IMR-90 (cell line): ENCODE data around the gene ST7. TPM values are rescaled to one million over a fixed set of nuclear protein-coding genes. Genes with fewer than 3 reads are reported as not detected.

ENCODE experiments used
- ATAC-seq: fragments of 200-7000 bp; cut with Tn5 transposase; 2 replicates; pipeline ENCODE4 v1.9.1; 2020; ENCODE audit warnings: low read depth, mild to moderate bottlenecking, moderate library complexity
- BruUV-seq: library from RNA; stranded (reverse); fragments of 400-500 nt; replicated peaks from 2 replicates; lab custom pipeline; 2021; lab: Mats Ljungman, UMichigan
- CTCF ChIA-PET: fragments of 300-600 bp; formaldehyde crosslinking; extraction: SDS; loops from one replicate; lab custom pipeline; 2021; ENCODE audit warnings: antibody characterized with exemption; lab: Yijun Ruan, JAX
- POLR2A ChIA-PET: fragments of 300-600 bp; sonication (Branson Sonifier 250); formaldehyde crosslinking; loops from one replicate; lab custom pipeline; 2022; ENCODE audit warnings: antibody characterized with exemption; ENCODE audit not compliant: unreplicated experiment; lab: Charles Lee
- DNase-seq: peaks from one replicate; pipeline ENCODE4 v3.0.0; 2013
- H2AFZ ChIP-seq: replicated peaks from 2 replicates; pipeline ENCODE3; 2013; ENCODE audit warnings: low read length, mild to moderate bottlenecking; ENCODE audit not compliant: poor library complexity
- H2AK5ac ChIP-seq: 2 replicates; pipeline ENCODE4 v1.6.1; 2013; ENCODE audit warnings: low read depth, low read length, inconsistent platforms
- H2AK9ac ChIP-seq: replicated peaks from 2 replicates; pipeline ENCODE3; 2013; ENCODE audit warnings: mild to moderate bottlenecking, low read depth, low read length, moderate library complexity; ENCODE audit not compliant: poor library complexity
- H2BK120ac ChIP-seq: 2 replicates; pipeline ENCODE4 v1.6.1; 2013; ENCODE audit warnings: low read depth, low read length, inconsistent platforms
- H2BK15ac ChIP-seq: 3 replicates; pipeline ENCODE4 v1.6.1; 2013; ENCODE audit warnings: low read depth, low read length, inconsistent platforms
- H2BK20ac ChIP-seq: 2 replicates; pipeline ENCODE4 v1.6.1; 2013; ENCODE audit warnings: low read depth, mild to moderate bottlenecking, inconsistent platforms, low read length, moderate library complexity
- H2BK5ac ChIP-seq: 2 replicates; pipeline ENCODE4 v1.6.1; 2013; ENCODE audit warnings: mild to moderate bottlenecking, low read depth, low read length, inconsistent platforms; ENCODE audit not compliant: poor library complexity, severe bottlenecking
- H3K14ac ChIP-seq: replicated peaks from 2 replicates; pipeline ENCODE4 v1.6.1; 2013; ENCODE audit warnings: low read depth, low read length, inconsistent platforms
- H3K18ac ChIP-seq: 2 replicates; pipeline ENCODE4 v1.6.1; 2013; ENCODE audit warnings: low read depth, low read length, control low read depth
- H3K23ac ChIP-seq: 2 replicates; pipeline ENCODE4 v1.6.1; 2013; ENCODE audit warnings: low read depth, low read length, inconsistent platforms
- H3K27ac ChIP-seq: 2 replicates; pipeline ENCODE4 v1.5.1; 2013; ENCODE audit warnings: mild to moderate bottlenecking, control low read depth, low read length; ENCODE audit not compliant: insufficient read depth
- H3K27me3 ChIP-seq: 2 replicates; pipeline ENCODE4 v1.6.1; 2013; ENCODE audit warnings: low read length; ENCODE audit not compliant: control insufficient read depth, insufficient read depth
- H3K36me3 ChIP-seq: 2 replicates; pipeline ENCODE4 v1.6.1; 2013; ENCODE audit warnings: low read length, mixed read lengths; ENCODE audit not compliant: control insufficient read depth, insufficient read depth
- H3K4ac ChIP-seq: 2 replicates; pipeline ENCODE4 v1.6.1; 2013; ENCODE audit warnings: low read depth, low read length, inconsistent platforms
- H3K4me1 ChIP-seq: 2 replicates; pipeline ENCODE4 v1.6.1; 2013; ENCODE audit warnings: low read length, mixed read lengths; ENCODE audit not compliant: control insufficient read depth, insufficient read depth
- H3K4me2 ChIP-seq: 2 replicates; pipeline ENCODE4 v1.6.1; 2013; ENCODE audit warnings: low read depth, mild to moderate bottlenecking, control low read depth, low read length, moderate library complexity
- H3K4me3 ChIP-seq: 2 replicates; pipeline ENCODE4 v1.5.1; 2013; ENCODE audit warnings: low read depth, mild to moderate bottlenecking, control low read depth, low read length, moderate library complexity; ENCODE audit not compliant: insufficient read depth
- H3K56ac ChIP-seq: 2 replicates; pipeline ENCODE4 v1.6.1; 2013; ENCODE audit warnings: low read length, inconsistent platforms; ENCODE audit not compliant: insufficient read depth; ENCODE audit errors: extremely low read depth
- H3K79me1 ChIP-seq, 2 experiments: 2 replicates each; pipeline ENCODE4 v1.6.1; 2013; ENCODE audit warnings: low read length in 2 of 2, inconsistent platforms in 1 of 2, low read depth in 1 of 2
- H3K9ac ChIP-seq: 2 replicates; pipeline ENCODE4 v1.6.1; 2013; ENCODE audit warnings: low read depth, low read length, control low read depth
- H3K9me1 ChIP-seq: 2 replicates; pipeline ENCODE4 v1.6.1; 2013; ENCODE audit warnings: low read length, inconsistent platforms; ENCODE audit not compliant: insufficient read depth
- H3K9me3 ChIP-seq: 2 replicates; pipeline ENCODE4 v1.6.1; 2013; ENCODE audit warnings: low read length; ENCODE audit not compliant: control insufficient read depth, insufficient read depth
- H4K20me1 ChIP-seq: 2 replicates; pipeline ENCODE4 v1.6.1; 2013; ENCODE audit warnings: low read length, inconsistent platforms; ENCODE audit not compliant: insufficient read depth
- H4K5ac ChIP-seq: 2 replicates; pipeline ENCODE4 v1.6.1; 2013; ENCODE audit warnings: mild to moderate bottlenecking, low read depth, low read length, control low read depth
- H4K8ac ChIP-seq, 2 experiments: 2 replicates each; pipeline ENCODE4 v1.6.1; 2013; ENCODE audit warnings: low read depth in 2 of 2, low read length in 2 of 2, control low read depth in 1 of 2, inconsistent platforms in 1 of 2
- H4K91ac ChIP-seq: 2 replicates; pipeline ENCODE4 v1.6.1; 2013; ENCODE audit warnings: low read depth, low read length, inconsistent platforms; ENCODE audit not compliant: insufficient read depth
- BHLHE40 ChIP-seq: fragments of 150-350 bp; IDR thresholded peaks from 2 replicates; pipeline ENCODE4 v1.6.1; 2016; ENCODE audit warnings: mild to moderate bottlenecking, low read depth, low read length
- CEBPB ChIP-seq: IDR thresholded peaks from 2 replicates; pipeline ENCODE4 v1.6.1; 2012; ENCODE audit warnings: low read depth, low read length, improper control_type of control experiment
- FOS ChIP-seq: fragments of 150-350 bp; IDR thresholded peaks from 2 replicates; pipeline ENCODE4 v1.6.1; 2016; ENCODE audit warnings: low read depth, low read length
- MAFK ChIP-seq: IDR thresholded peaks from 2 replicates; pipeline ENCODE4 v1.6.1; 2012; ENCODE audit warnings: low read depth, low read length, improper control_type of control experiment
- MAZ ChIP-seq: IDR thresholded peaks from 2 replicates; pipeline ENCODE4 v1.6.1; 2012; ENCODE audit warnings: low read depth, mild to moderate bottlenecking, low read length, improper control_type of control experiment, moderate library complexity, borderline replicate concordance
- POLR2A ChIP-seq: IDR thresholded peaks from 2 replicates; pipeline ENCODE4 v1.6.1; 2012; ENCODE audit warnings: mild to moderate bottlenecking, low read depth, low read length
- RCOR1 ChIP-seq: IDR thresholded peaks from 2 replicates; pipeline ENCODE4 v1.6.1; 2012; ENCODE audit warnings: mild to moderate bottlenecking, low read length, improper control_type of control experiment; ENCODE audit not compliant: insufficient replicate concordance
- RFX5 ChIP-seq: IDR thresholded peaks from 2 replicates; pipeline ENCODE4 v1.8.0; 2012; ENCODE audit warnings: low read depth, mild to moderate bottlenecking, low read length, moderate library complexity
- SMC3 ChIP-seq: fragments of 150-350 bp; IDR thresholded peaks from 2 replicates; pipeline ENCODE4 v1.6.1; 2016; ENCODE audit warnings: low read depth, mild to moderate bottlenecking, antibody characterized with exemption, low read length, moderate library complexity
- WGBS, 2 experiments: methylation state at CpG; one replicate each; pipeline versions ENCODE4 v1.1.5 to v1.1.7; 2013; ENCODE audit warnings: missing lambda C conversion rate in 2 of 2; ENCODE audit not compliant: insufficient read length in 1 of 2; ENCODE audit errors: extremely low coverage in 2 of 2; 5-methylcytosine and 5-hydroxymethylcytosine counted together
- dilution Hi-C: fragments of 300-500 bp; cut with HindIII; formaldehyde crosslinking; loops from one replicate; pipeline ENCODE4 v1.14.3; 2018; ENCODE audit warnings: low sequenced_read_pairs; ENCODE audit not compliant: unreplicated experiment
- in situ Hi-C: fragments of 300-500 bp; cut with MboI; formaldehyde crosslinking; loops from 3 replicates; pipeline ENCODE4 v1.14.3; 2019; ENCODE audit warnings: low sequenced_read_pairs, inconsistent platforms, mixed read lengths
- intact Hi-C: fragments of 100-400 bp; cut with micrococcal nuclease; formaldehyde crosslinking; loops from 2 replicates; pipeline ENCODE4 v1.10.0; 2022
- polyA plus RNA-seq, 3 experiments: library from polyadenylated mRNA; depleted of rRNA; stranded (reverse); fragments of >200 nt; gene quantifications; 2 replicates each; pipeline ENCODE4 v1.2.3, GENCODE V29; 2012; ENCODE audit warnings: low replicate concordance in 1 of 3
- total RNA-seq: library from RNA; depleted of rRNA; stranded (reverse); fragments of >200 nt; gene quantifications from 2 replicates; pipeline ENCODE4 v1.2.3, GENCODE V29; 2012
- TF ChIP-seq, protein P1 (sequence below): fragments of 150-350 bp; IDR thresholded peaks from 2 replicates; pipeline ENCODE4 v1.6.1; 2016; ENCODE audit warnings: low read depth, mild to moderate bottlenecking, low read length, moderate library complexity, borderline replicate concordance
- TF ChIP-seq, protein P2 (sequence below): fragments of 150-350 bp; IDR thresholded peaks from 2 replicates; pipeline ENCODE4 v1.6.1; 2017; ENCODE audit warnings: mild to moderate bottlenecking, antibody characterized with exemption, low read length, low read depth

Gene ST7
- total and polyA plus RNA-seq, 2 of the 4 experiments (the other 2 are of a cell fraction): 18.6 to 26.0 TPM

- no peak overlapping the region for H3K27ac ChIP-seq
- no peak overlapping the region for H3K14ac ChIP-seq
- no peak overlapping the region for H2AK5ac ChIP-seq
- H3K27me3 ChIP-seq: no peaks in the 10 kb centered on the region
- no peak overlapping the region for H2AK9ac ChIP-seq
- in situ Hi-C loops: no loop called here
- TF ChIP-seq SMC3 (no peak), BHLHE40 (no peak), CEBPB (no peak), POLR2A (no peak), RFX5 (no peak), MAZ (no peak), FOS (no peak), MAFK (no peak), RCOR1 (no peak)
- TF ChIP-seq, protein P1, sequence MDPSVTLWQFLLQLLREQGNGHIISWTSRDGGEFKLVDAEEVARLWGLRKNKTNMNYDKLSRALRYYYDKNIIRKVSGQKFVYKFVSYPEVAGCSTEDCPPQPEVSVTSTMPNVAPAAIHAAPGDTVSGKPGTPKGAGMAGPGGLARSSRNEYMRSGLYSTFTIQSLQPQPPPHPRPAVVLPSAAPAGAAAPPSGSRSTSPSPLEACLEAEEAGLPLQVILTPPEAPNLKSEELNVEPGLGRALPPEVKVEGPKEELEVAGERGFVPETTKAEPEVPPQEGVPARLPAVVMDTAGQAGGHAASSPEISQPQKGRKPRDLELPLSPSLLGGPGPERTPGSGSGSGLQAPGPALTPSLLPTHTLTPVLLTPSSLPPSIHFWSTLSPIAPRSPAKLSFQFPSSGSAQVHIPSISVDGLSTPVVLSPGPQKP: no peak
- TF ChIP-seq, protein P2, sequence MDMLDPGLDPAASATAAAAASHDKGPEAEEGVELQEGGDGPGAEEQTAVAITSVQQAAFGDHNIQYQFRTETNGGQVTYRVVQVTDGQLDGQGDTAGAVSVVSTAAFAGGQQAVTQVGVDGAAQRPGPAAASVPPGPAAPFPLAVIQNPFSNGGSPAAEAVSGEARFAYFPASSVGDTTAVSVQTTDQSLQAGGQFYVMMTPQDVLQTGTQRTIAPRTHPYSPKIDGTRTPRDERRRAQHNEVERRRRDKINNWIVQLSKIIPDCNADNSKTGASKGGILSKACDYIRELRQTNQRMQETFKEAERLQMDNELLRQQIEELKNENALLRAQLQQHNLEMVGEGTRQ: no peak
- H3K9ac ChIP-seq: no peak overlapping the region
- no TSS peak for BruUV-seq
- no peak overlapping the region for H3K4me2 ChIP-seq
- H4K91ac ChIP-seq: no peak overlapping the region
- no peak overlapping the region for H3K56ac ChIP-seq
- H2AFZ ChIP-seq: no peak overlapping the region
- intact Hi-C loops: no loop called here
- DNase-seq (no peak), ATAC-seq (no peak)
- no peak overlapping the region for H2BK5ac ChIP-seq
- no peaks in the 10 kb centered on the region; the same call in 1 of the 2 replicates for H3K9me1 ChIP-seq
- POLR2A ChIA-PET: no interaction called here
- WGBS, 2 experiments: 50% methylated on average over 2 of the region's 5 CpGs; no CpG with 5 or more reads in 1 of the 2 experiments
- no peak overlapping the region for H3K4ac ChIP-seq
- H3K23ac ChIP-seq: no peak overlapping the region
- peaks cover 3 to 10% of the 10 kb centered on the region in 2 experiments; a peak in 1 of 4 replicates for H3K79me1 ChIP-seq
- no peak overlapping the region for H4K5ac ChIP-seq
- no peak overlapping the region for H2BK20ac ChIP-seq
- H3K4me1 ChIP-seq: no peaks in the 10 kb centered on the region
- H4K20me1 ChIP-seq: no peaks in the 10 kb centered on the region
- dilution Hi-C loops: no loop called here
- no peak overlapping the region for H3K18ac ChIP-seq
- H2BK15ac ChIP-seq: no peak overlapping the region
- no peaks in the 10 kb centered on the region for H3K9me3 ChIP-seq
- CTCF ChIA-PET: no interaction called here
- no peak overlapping the region for H3K4me3 ChIP-seq
- no peak overlapping the region for H2BK120ac ChIP-seq
- peaks cover 2% of the 10 kb centered on the region; the same call in 1 of the 2 replicates for H3K36me3 ChIP-seq
- H4K8ac ChIP-seq: no peak overlapping the region
Observed at GRCh38 chr7:116922545-116922944, 30.8 kb upstream of the ST7 start.
